Middle frontal gyrus (tissue), 1 donor: ENCODE data around the gene MYO19.
A peak's percentile ranks its signal among the peaks of the same experiment; 100 is the strongest.

Experiments used
- DNase-seq: peaks from one replicate; pipeline ENCODE4 v3.0.0-alpha.2; 2015; ENCODE audit warnings: low spot score; ENCODE audit errors: extremely low spot score

The MYO19 gene, protein sequence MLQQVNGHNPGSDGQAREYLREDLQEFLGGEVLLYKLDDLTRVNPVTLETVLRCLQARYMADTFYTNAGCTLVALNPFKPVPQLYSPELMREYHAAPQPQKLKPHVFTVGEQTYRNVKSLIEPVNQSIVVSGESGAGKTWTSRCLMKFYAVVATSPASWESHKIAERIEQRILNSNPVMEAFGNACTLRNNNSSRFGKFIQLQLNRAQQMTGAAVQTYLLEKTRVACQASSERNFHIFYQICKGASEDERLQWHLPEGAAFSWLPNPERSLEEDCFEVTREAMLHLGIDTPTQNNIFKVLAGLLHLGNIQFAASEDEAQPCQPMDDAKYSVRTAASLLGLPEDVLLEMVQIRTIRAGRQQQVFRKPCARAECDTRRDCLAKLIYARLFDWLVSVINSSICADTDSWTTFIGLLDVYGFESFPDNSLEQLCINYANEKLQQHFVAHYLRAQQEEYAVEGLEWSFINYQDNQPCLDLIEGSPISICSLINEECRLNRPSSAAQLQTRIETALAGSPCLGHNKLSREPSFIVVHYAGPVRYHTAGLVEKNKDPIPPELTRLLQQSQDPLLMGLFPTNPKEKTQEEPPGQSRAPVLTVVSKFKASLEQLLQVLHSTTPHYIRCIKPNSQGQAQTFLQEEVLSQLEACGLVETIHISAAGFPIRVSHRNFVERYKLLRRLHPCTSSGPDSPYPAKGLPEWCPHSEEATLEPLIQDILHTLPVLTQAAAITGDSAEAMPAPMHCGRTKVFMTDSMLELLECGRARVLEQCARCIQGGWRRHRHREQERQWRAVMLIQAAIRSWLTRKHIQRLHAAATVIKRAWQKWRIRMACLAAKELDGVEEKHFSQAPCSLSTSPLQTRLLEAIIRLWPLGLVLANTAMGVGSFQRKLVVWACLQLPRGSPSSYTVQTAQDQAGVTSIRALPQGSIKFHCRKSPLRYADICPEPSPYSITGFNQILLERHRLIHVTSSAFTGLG

GRCh38 chr17:36534840-36535668, at the start of gene MYO19, which contains the start of gene PIGW:
Gene MYO19 (minus strand): TSS chr17:36534868. CDS start chr17:36532538, 2,330 bp downstream.
Gene PIGW (plus strand): TSS chr17:36534987. CDS start chr17:36537102, 2,115 bp downstream.
- peak; percentile 83 for DNase-seq

DNA sequence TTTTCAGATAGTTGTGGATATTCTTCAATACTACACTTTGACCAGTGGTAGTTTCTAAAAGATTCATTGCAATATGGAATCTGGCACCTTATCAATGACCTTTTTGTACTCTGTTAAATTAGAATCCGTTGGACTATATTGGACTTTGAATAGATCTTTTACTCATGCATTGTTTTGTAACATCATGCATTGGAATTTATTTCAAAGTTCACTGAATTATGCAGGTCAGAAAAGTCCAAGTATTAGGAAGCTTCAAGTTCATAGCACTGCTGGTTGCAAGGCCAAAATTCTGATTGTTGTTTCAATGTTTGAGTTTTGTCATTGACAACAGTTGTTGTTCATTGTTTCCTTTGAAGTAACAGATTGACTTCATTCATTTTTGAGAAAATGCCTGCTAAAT, 49.1 kb upstream of the MYO19 start:
- DNase-seq, result no peak

- no peak for DNase-seq
Measured at GRCh38 chr17:36578671-36579070, 44.0 kb upstream of the MYO19 start.

DNA sequence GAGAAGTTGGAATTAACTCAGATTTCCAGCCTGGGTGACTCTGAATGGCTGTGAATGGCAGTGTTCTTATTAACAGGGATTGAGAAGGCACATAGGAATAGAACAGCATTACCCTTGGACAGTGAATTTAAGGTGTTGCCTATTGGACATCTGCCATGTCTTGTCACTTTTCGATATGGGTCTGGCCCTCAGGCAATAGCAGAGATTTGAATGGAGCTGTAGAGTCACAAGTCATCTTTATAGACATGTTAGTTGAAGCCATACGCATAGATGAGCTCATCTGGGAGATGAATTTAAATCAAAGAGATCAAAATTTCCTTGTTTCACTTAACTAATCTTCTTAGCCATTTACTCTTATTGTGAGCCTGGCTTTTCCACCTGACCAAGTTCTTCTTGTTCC, 42.1 kb upstream of the MYO19 start:
- no peak for DNase-seq

DNA sequence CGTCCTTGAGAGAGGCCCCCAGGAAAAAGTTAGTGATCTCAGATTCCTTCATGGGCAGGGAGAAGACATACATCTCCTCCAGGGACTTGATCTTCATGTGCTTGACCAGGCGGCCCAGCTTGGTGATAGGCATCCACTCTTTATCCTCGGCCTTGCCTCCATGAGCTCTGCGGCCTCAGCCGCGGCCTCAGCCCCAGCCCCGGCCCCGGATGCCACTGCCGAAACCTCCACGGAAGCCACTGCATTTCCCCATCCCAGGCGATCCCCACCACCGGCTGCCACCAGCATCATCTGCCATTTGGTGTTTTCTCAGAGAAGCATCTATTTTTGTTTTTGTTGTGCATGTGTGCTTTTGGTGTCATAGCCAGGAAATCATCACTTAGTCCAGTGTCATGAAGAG, 40.4 kb upstream of the MYO19 start:
- no peak for DNase-seq

- no peak for DNase-seq
Measured at GRCh38 chr17:36566081-36566480, 31.4 kb upstream of the MYO19 start.

DNA sequence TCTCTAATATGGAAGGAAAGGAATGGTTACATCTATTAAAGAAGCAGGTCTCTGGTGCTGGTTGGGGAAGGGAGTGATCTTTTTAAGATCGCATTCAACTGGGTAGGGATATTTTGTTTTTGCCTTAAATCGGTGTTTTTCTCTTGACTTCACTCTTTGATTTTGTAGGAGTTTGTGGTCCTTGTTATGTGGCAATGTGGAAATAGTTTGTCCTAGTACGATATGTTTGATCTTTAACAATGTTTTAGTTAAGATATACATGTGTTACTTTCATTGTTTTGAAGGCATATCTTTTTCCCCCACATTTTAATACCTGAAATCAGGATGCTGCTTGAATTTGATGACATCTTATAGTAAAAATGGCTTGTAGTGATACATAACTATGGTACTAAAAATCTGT, 18.8 kb upstream of the MYO19 start:
- no peak for DNase-seq

- DNase-seq, result no peak
Measured at GRCh38 chr17:36550491-36551417, 16.1 kb upstream of the MYO19 start.

DNA sequence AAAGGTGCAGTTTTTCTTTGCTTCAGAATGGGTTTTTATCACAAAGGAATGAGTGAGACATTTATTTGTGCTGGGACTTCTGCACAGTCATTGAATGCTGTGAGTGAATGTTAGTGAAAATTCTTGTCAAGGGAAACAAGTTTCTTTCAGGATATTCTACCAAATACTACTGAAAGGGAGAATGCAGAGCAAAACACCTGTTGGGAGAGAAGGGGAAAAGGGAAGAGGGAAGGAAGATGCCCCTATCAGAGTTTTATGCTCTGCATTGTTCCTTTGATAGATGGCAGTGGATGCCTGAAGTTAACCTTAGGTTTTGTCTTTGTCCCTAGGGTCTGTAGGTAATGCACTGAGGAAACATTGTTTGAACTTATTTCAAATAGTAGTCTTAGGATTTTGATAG, 13.1 kb upstream of the MYO19 start:
- no peak for DNase-seq

GRCh38 chr17:36546418-36547093, 11.9 kb upstream of the MYO19 start:
- DNase-seq, result no peak

- peak; percentile 88 for DNase-seq
Measured at GRCh38 chr17:36545465-36546417, 11.1 kb upstream of the MYO19 start.

DNA sequence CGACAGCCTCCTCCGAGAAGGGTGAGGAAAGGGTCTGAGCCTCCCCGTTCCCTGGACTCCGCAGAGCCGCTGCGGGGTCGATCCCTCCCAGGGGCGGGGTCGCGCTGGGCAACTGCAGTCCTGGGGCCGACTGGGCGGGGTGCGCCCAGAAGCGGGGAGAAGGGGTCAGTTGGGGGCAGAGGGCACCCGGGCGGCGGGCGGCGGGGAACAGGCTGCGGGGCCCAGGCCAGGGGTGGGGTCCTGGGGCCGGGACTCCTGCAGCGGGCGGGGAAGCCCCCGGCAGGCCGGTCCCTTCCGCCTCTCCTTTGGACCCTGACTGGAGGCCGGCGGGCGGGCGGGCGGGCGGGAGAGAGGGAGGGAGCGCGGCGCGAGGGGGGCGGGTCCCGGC, 10.4 kb upstream of the MYO19 start:
- no peak for DNase-seq

- peak; percentile 86 for DNase-seq
Measured at GRCh38 chr17:36544307-36545076, 9.8 kb upstream of the MYO19 start, which contains the start of gene GGNBP2. Gene GGNBP2 (plus strand): TSS chr17:36544919. CDS start chr17:36545725, 806 bp downstream.

DNA sequence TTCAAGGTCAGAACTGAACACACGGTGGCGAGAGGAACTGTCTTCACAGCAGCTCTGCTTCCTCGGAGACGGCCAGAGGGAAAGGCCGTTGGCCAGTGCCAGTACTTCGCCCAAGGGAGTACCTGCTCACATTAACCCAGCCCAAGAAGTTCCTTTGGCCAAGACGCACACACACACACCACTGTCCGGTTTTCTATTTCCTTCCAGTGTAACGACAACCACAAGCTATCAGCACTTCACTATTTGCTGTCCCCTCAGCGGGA, 9.3 kb upstream of the MYO19 start:
- no peak for DNase-seq

GRCh38 chr17:36542755-36543154, 8.1 kb upstream of the MYO19 start:
- DNase-seq, result no peak

GRCh38 chr17:36540696-36541095, 6.0 kb upstream of the MYO19 start:
- no peak for DNase-seq

DNA sequence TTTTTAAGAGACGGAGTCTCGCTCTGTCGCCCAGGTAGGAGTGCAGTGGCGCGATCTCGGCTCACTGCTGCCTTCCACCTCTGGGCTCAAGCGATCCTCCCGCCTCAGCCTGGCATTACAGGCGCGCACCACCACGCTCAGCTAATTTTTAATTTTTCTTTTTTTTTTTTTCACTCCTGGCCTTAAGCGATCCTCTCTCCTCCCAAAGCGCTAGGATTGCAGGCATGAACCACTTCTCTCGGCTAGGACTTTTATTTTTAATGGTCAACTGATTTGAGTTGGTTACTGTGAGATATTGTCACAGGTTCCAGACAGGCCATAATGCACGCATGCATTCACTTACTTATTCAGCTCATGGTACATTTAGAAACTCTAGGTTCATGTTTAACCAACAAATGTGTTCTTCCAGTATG, 1.0 kb upstream of the MYO19 start:
- DNase-seq, result no peak
